Measurements from ENCODE around the gene NMU.

DNA sequence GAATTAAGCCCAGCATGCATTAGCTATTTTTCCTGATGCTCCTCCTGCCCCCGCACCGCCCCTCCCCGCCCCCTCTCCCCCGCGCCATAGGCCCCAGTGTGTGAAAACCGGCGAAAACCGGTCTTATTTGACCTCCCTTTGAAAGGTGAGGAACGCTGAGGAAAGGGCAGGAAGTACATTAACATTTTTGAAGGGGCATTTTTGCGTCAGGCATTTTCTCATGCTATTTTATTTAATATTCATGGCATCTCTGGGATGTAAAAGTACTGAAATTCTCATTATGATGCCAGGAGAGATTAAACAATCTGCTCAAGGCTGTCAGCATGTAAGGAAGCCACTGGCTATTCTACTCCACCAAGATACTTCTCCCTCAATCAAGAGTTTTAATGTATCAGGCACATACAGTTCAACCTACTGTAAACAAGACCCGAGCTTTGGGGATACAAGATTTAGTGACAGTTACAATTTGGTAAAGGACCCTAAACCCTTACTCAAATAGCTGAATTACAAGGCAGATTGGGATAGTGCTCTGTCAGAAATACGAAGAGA lies 1.2 kb upstream of the NMU start:
- TF ChIP-seq POLR2A (IDR thresholded peaks at IDR 0.05; ENCODE audit: low read length), result no peak
- TF ChIP-seq GATA1 (IDR thresholded peaks at IDR 0.05; ENCODE audit: low read depth, low read length), result no peak

All from erythroblast (primary cell).